NCI-H82 treated with DMSO at 0.1 percent for 48 hours (cell line): ENCODE results near the gene NKRF.
"Not testable (repeated sequence)": the region's sequence is repeated elsewhere in the genome, so short reads cannot be mapped to it uniquely, and the experiment has no call there.

ENCODE experiments used
- DNase-seq: peaks from one replicate; lab custom pipeline; 2025; ENCODE audit not compliant: unreplicated experiment; lab: John Stamatoyannopoulos, UW

Gene NKRF

GRCh38 chrX:119606280-119607017, at the start of gene NKRF:
NKRF (minus strand) TSS chrX:119606424.
- peak; percentile 84 for DNase-seq

DNA sequence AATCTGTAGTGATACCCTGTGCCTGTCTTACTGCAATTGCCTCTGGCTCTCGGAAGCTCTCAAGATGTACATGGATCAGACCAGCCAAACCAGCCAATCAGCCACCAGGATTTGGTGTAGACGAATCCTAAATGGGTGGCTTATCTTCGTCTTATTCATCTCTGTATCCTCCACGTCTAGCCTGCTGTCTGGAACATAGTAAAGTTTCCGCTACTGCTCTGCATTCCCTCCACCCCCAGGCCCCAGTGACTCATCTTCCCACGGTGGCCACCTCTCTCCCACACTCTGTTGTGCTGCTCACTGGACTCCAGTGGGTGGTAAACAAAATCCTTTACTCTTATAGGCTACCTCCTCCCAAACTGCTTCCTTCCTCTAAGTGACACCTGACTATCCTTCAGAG, 48.9 kb upstream of the NKRF start:
- DNase-seq, result no peak

DNA sequence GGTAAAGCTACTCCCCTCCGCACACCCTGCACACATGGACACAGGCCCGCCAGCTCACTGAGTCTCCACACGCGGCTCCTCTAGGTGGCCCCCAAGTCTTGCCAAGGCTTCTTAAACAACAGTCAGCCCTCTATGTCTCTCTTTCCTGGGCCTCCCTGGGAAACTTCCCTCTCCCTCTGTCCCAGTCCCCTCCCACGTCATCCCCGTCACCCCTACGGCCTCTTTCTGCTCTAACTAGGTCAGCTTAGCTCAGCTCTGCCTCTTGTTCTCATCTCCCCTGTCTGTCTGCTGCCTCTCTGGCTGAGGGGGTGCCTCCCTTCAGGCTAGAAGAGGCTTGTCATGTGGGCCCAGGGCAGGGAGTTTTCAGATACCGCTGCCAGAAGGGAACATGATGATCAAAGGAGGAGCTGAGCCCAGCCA, 47.9 kb upstream of the NKRF start:
- DNase-seq, result no peak

GRCh38 chrX:119648421-119648775, 42.2 kb upstream of the NKRF start:
- no peak for DNase-seq

DNA sequence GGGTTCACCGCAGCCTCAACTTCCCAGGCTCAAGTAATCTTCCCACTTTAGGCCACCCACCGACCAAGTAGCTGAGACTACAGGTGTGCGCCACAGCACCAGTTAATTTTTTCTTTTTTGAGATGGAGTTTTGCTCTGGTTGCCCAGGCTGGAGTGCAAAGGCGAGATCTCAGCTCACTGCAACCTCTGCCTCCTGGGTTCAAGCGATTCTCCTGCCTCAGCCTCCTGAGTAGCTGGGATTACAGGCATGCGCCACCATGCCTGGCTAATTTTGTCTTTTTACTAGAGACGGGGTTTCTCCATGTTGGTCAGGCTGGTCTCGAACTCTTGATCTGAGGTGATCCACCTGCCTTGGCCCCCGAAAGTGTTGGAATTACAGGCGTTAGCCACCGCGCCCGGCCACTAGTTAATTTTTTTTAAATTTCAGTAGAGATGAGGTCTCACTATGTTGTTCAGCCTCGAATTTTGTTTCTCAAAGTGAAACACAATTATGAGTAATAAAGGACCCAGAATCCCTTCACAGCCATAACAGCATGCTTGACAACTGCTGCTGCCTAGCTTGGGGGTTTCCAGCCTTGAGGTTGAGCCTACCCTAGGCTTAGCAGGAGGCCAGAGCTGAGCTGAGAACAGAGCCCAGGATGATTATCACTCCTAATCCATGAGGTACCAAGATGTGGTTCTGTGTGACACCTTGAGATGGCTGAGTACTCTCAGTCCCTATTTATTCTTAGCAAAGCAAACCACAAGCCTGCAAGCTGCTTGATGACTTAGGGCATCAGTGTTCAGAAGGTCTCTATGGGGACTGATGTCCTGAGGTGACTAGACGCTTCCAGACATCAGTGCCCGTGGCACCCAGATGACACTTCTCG, 41.6 kb upstream of the NKRF start:
- DNase-seq, result no peak

DNA sequence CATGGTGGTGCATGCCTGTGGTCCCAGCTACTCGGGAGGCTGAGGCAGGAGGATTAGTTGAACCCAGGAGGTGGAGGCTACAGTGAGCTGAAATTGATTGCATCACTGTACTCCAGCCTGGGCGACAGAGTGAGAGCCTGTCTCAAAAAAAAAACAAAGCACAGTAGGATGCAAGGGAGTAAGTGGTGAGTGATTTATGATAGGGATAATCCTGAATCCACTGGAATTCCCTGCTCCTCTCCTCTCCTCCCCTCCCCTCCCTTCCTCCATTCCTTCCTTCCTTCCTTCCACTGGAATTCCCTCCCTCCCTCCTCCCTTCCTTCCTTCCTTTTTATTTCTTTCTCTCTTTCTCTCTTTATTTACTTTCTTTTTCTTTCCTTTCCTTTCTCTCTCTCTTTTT, 40.9 kb upstream of the NKRF start:
- DNase-seq, result no peak

DNA sequence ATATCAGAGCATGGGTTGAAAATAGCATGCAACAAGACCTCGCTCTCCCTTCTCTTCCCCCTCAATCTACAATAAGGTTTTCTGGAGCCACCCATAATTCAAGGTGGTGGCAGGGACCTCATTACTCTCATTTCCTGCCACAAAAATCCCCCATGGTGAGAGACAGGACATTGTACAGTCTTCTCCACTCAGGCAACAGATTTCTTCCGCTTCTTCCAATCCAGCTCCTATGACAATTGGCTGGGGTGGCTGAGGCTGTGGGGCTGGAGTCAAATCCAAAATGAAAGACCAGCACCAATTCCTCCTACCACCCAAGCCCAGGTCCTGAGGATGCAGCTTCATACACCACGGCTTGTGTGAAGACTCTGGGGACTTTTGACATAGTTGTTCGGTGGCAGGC, 40.3 kb upstream of the NKRF start:
- DNase-seq, result no peak

GRCh38 chrX:119643696-119644095, 37.5 kb upstream of the NKRF start:
- no peak for DNase-seq

GRCh38 chrX:119640731-119641170, 34.5 kb upstream of the NKRF start:
- DNase-seq, result no peak

GRCh38 chrX:119638725-119639471, 32.7 kb upstream of the NKRF start:
- no peak for DNase-seq

DNA sequence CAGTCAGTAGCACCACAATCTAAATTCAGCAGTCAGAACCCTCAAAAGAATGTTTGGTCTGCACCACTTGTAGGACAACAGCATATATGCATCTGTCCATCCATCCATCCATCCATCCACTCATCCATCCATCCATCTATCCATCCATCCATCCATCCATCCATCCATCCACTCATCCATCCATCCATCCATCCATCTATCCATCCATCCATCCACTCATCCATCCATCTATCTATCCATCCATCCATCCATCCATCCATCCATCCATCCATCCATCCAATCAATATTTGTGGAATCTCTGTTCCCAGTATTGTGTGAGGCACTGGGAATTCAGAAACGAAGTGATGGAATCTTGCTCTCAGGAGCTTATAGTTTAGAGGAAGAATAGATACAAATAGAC, 31.2 kb upstream of the NKRF start:
- DNase-seq, result not testable (repeated sequence)

- DNase-seq, result no peak
These were observed 30.2 kb upstream of the NKRF start for GRCh38 chrX:119636419-119636818.

- DNase-seq, result no peak
These were observed 29.6 kb upstream of the NKRF start for GRCh38 chrX:119635799-119636198.

GRCh38 chrX:119635179-119635578, 29.0 kb upstream of the NKRF start:
- DNase-seq, result no peak

GRCh38 chrX:119625843-119626242, 19.6 kb upstream of the NKRF start:
- DNase-seq, result no peak

DNA sequence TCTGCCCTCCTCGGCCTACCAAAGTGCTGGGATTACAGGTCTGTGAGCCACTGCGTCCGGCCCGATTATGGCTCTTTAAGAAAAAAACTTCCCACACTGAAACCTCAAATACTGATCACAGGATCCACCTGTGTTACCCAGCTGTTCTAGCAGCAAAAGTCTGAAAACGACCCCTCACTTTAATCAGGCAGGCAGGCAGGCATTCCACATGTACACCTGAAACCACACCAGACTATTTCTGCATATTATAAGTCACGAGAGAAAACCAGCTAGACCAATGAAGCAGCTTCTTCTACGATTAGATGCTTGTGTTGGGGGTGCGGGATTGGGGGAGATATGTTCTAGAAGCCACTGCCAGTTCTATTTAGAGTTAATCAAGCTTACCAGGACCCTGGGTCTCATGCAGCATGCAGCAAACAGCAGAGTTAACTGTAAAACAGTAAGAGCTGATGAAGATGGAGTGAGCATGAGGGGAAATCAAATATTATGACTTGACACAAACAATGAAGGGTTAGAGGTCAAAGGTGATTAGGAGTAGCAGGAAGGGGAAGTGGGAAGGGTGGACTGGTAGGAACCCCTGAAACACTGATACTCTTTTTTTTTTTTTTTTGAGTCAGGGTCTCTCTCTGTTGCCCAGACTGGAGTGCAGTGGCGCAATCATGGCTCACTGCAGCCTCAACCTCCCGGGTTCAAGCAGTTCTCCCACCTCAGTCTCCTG, 18.9 kb upstream of the NKRF start:
- DNase-seq, result no peak

DNA sequence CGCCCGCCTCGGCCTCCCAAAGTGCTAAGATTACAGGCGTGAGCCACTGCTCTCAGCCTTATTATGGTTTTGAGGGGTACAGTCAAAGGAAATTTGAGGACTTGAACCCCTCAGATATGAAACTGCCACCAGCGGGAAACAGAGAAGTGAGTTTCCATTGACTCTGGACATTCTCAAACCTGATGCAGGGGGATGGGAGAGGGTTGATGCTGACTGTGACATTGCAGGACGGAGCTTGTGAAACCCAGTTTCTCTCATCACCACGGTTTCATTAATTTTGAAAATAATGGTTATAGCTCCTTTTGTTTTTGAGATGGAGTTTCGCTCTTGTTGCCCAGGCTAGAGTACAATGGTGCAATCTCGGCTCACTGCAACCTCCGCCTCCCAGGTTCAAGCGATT, 18.2 kb upstream of the NKRF start:
- DNase-seq, result no peak

- no peak for DNase-seq
These were observed 16.4 kb upstream of the NKRF start for GRCh38 chrX:119622356-119623232.

DNA sequence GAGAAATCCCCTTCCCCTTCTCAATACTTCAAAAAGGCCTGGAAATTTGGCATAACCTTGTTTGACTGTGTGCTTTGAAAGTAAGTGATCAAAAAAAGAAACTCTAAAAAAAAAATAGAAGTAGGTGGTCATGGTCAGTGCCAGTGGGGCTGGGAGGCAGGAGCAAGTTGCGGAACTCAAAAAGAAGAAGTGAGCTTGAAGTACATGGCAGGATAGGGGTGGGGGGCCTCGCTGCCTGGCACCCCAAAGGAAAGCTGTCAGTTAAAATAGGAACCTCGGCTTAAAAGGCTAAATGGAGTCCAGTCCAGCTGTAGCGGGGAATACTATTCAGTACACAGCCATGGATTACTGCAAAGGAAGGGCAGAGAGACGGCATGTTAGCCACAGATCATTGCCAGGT, 12.2 kb upstream of the NKRF start:
- no peak for DNase-seq

DNA sequence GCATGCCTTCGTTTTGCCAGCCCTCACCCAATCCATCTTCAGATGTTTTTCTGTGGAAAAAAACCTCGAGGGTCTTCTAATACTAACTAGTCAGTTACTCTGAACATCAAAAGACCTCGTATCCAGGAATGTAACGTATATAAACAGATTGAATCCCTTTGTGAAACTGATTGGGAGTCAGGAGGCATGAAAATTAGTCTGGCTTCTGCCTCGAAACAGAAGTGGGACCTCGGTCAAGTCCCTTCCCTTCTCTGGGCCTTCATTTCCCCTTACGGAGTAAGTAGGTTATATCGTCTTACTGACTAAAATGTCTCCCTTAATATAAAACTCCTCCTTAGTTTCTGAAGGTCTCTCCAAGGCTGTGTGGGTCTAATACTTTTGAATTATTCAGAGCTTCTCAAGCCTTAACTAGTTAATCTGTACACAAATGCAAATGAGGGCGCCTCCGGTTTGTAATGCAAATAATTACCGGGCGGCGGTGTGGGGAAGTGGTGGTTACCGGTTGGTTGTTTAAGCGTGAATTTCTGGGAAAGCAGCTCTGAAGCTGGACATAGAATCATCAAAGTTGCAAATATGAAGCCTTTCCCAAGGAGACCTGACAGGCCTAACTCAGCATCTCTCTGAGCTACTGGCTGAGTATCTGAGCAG, 11.4 kb upstream of the NKRF start:
- no peak for DNase-seq
